CD4-positive, alpha-beta T cell treated with Interleukin-17A for 1 hour (primary cell): ENCODE results near the gene LIPM.
"Not testable (repeated sequence)": the region's sequence is repeated elsewhere in the genome, so short reads cannot be mapped to it uniquely, and the experiment has no call there.

ENCODE experiments used
- DNase-seq: peaks from one replicate; pipeline ENCODE4 v3.0.0-alpha.2; 2020

LIPM gene

DNA sequence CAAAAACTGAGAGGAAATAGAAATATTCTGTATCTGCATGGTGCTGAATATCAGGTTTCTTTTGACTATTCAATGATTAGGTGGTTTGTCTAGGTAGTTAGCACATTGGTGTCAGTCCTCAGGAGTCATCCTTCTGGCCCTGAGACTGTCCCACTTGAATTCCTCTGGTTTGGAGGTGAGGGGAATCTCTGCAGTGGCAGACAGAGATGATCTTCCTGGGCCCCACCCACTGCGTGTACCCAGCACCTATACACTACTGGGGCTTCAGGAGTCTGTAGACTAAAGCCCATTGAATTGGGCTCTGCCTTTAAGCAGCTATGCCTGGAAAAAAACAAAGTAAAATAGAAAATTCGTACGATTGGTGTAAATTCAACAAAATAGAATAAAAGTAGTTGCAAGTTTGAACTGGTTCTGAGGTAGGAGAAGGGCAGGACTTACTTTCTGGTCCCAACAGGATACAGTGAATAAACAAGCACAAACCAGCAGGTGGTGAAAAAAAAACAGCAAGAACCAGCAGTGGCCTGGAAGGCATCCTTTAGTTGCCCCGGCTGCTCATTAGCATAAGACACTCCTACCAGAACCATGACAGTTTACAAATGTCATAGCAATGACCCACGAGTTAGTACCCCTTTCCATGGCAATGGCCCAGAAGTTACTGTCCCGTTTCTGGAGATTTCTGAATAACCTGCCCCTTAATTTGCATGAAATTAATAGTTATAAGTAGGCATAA, 1.7 kb downstream of the LIPM start:
- no peak for DNase-seq

DNA sequence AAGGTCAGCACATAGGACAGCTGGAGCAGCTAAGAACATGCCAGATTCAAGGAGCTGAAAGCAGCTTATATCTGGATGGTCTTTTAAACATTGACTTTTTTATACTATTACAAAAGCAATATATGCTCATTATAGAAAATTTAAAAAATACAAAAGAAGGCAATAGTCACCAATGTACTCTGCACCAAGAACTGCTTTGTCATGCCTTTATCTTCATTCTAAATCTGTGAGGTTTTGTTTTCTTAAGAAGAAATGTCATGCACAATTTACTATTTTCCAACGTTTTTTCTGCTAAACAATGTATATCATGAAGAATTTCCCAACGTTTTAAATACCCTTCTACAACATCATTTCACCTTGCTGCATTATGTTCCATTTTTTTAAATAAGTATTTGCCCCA, 2.8 kb downstream of the LIPM start:
- no peak for DNase-seq

DNA sequence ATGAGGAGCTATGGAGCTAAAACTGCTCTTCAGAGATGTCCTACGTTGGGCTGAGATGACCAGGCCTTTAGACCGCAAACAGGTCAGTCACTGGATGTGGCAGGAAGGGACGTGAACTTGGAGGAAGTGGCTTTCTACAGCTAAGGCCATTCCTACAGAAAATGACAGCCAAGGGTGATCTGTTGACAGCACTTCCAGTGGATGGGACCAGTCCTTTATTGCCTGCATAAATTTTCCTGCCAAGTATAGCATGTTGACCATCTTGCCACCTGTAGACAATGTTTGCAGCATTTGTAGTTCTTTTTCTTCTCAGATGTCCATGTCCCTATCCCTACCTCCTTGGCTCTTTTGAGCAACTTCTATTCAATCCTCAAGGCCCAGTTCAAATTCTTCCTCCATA, 3.4 kb downstream of the LIPM start:
- no peak for DNase-seq

DNA sequence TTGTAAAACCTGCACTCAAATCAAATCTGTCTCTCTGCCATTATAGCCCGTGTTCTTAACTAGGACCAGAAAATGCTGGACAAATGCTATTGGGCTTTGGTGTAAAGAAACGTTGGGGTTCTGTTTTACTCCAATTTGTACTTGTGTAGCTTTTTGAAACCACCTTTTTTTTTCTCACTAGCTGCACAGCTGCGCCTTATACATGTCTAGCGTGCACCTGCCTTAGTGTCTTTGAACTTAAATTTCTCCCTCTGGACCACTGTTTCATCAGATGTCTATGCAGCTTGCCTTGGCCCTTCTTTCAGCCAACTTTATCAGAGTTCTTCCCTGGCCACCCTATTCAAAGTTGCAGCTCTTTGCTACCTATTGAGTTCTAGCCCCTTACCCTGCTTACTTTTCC, 7.1 kb downstream of the LIPM start:
- no peak for DNase-seq

DNA sequence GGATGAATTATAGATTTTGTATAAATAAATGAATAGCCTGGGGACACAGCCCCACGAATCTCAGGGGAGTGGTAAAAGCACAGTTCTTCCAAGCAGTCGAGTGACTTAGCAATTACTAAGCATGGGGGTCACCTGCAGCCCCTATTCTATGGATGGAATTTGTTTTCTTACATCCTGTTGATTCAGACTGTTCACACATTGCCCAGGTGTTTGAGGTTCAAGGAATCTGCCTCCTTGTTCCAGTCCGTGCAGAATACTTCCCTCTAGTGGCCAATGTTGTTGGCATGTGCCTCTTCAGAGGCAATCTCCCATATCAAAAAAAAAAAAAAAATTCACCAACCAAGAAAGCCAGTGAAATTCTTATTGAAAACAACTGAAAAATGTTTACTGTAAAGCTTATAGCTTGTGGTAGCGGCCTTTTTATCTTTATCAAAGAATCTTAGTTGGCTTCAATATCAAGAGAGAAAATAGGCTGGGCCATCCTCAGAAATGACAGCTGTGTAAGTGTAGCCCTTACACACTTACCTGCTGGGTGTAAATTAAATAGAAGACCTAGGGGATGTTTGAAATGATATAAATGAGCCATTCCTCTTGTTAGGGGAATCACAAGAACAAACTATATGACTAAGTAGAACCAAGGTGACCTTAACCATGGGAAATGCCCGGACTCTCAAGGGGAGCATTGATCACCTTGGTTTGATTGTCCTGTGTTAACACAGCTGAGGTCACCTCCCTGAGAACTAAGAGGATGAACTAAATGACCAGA, 7.8 kb downstream of the LIPM start:
- peak; percentile 70 for DNase-seq

DNA sequence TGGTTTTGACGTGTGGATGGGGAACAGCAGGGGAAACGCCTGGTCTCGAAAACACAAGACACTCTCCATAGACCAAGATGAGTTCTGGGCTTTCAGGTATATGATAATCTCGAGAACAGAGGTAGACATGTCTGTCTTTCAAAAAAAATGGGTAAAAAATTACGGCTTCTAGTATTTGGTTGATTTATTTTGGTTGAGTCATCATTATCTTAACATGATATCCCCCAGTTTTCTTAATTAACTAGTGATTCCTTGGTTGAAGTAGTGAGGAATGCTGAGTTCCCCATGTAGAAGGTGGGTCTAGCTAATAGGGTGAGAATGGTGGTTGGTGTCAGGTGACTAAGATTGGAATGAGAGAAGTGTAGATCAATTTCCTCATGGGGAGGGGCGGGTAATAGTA, 10.7 kb downstream of the LIPM start:
- DNase-seq = no peak

DNA sequence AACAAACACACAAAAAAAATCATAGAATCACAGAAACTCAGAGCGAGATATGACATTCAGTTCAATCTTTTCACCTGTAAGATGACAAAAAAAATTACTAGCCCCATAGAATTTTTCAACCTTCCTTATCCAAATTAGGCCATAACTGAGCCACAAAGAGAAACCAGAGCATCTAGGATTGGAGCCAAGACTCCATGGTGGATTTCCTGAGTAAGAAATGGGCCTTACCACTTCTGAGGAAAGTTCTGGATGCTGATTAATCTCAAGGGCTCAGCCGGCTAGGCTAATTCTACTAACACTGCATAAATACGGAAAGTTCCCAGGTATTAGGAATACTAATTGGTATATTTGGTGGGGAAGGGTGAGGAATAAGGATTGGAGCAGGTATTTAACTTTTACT, 16.8 kb downstream of the LIPM start:
- no peak for DNase-seq

DNA sequence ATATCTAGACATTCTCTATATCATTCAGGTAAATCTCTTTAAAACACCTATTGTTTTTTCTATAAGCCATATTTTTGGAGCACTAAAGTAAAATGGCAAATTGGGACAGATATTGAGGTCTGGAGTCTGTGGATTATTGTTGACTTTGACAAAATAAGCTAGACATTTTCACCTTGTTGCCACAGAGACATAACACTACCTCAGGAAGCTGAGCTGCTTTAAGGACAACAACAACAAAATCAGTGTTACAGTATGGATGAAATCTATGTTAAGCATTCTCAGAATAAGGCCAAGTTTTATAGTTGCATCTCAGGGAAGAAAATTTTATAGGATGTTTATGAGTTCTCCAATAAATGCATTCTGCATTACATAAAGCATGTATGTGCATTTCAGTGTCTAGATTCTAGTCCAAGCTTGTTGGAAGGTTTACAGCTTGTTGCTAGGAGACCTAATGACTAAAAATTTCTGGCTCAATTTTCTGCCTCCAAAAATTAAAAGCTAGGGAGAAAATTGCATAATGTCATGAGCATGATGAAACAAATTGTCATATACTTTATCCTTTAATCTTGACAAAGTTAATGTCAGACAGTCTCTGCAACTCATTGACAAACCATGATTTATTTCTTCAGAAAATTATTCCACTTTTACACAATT, 18.3 kb downstream of the LIPM start:
- DNase-seq = peak; percentile 29

DNA sequence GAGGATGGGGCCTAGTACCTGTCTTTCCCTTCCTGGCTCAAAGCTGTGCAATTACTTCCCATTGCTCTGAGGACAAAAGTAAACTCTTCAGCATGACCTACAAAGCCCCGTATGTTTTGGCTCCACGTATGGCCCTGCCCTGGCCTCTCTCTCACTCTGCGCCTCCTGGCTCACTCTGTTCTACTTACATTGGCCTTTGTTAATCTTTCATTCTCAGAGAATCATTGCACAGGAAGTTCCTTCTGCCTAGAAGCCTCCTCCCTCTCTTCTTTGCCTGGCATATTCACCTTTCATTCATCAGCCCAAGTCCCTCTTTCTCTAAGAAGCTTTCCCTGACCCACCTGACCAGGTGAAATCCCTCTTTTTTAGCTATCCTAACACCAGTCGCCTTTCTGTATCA, 23.9 kb downstream of the LIPM start:
- DNase-seq = no peak

DNA sequence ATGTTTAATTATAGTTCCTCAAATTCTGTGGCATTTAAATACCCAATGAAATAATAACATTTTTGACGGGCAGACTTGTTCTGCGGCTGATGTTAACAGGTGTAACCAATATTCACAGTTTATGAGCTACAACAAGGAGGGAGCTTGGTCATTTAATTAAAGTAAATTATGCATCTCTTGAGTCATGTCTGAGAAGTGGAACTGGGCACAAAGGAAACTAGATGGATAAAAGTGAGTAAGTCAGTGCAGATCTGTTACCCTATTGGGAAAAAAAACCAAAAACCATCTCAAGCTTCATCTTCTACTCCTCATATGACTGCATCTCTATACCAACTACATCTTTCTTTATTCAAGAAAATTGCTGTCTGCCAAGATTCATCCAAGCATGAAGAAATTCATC, 25.1 kb downstream of the LIPM start:
- no peak for DNase-seq

DNA sequence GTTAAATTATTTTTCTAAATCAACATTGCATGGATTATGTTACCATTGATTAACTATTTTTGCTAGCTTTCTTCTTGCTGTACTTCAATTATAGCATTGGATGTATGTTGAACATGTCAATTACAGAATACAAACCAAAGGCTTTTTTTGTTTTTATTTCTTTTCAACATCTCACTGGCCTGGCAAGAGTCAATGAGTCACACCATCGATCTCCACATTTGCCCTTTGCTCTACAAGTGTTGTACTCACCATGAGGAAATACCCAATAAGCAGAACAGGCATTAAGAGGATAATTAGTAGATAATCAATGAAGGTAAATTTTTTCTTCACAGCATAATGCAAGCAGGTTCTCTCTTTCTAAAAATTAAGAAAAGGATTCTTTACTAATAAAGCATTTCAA, 25.8 kb downstream of the LIPM start:
- DNase-seq = no peak

DNA sequence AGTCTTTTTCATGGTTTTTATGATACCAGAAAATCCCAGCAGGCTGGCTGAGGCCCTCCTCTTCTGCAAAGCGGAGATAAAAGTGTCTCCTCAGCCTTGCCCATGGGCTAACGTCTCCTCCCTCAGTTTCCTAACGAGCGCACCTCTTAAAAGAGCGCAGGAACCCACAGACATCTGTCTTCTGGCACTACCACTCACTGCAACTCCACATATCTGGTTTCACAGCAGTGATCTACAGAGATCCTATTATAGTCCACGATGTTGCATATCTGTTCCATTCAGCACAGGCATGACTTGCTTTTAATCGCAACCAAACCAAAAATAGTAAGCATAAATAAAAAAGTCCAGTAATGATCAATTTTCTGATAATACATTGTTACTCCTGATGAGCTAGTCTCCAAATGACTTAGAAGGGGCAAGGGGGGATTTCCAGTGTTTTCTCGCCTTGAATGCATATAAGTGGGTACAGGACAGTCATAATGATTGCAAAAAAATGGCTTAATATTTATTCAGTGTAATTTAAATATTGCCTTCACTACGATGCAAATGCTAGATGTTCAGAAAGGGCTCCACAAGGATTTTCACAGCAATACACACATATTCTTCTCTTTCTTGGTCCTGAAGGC, 28.2 kb downstream of the LIPM start:
- peak; percentile 13 for DNase-seq

DNA sequence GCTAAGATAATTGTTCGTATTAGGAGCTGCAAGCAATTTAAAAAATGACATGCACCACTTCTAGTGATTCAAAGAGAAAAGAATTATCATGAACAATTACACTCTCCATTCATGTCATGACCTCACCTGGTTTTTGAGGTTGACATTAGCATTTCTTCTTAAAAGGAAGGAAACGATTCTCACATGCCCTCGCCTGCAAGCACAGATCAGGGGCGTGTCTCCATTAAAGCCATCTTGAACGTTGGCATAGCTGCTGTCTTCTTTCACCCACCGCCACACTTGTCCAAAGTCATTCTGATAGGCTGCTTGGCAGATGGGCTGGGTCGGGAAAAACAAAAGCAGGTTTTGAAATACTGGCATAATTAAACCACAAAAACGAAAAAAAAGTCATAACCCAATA, 29.2 kb downstream of the LIPM start:
- peak; percentile 73 for DNase-seq

DNA sequence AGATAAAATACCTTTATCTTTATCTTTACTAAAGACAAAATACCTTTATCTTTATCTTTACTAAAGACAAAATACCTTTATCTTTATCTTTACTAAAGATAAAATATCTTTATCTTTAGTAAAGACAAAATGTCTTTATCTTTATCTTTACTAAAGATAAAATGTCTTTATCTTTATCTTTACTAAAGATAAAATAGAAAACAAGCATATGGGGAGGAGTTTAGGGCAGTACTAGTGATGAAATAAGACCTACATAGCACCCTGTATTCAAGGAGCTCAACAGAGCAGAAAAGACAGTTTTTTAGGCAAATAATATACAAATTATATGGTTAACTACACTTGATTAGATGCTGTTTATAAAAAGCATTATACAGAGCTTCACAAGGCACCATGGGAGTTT, 29.8 kb downstream of the LIPM start:
- DNase-seq = no peak

DNA sequence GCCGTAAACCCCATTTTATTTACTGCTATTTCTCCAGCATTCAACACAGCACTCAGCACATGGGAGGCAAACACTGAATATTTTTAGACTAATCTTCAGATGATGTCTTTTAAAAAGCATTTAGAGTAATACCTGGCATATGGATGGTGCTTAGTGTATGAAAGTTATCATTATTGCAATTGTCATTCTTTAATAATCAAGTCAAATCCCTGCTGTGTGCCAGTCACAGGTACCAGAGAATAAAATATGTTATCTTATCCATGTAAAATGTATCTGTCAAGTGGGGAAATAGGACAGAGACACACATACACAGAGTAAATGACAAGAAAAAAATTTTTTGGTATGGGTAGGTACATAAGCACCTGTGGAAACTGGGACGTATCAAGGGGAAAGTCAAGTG, 30.6 kb downstream of the LIPM start:
- DNase-seq = no peak

DNA sequence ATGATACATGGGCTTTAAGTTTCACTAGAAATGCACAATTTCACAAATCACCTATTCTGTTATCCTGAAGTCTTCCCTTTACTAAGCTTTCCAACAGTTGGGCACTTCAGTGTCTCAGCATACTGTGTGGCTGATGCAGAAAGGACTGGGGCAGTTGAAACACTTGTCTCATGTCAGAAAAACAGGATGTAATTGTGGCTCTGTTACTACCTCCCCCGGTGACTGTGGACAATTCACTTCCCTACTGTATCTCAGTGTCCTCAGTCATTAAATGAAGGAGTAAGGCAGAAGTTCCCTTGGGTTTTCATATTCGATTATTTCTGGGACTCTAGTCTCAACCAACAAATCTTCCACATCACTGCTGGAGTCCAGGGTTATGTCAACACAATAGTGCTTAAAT, 31.2 kb downstream of the LIPM start:
- no peak for DNase-seq

DNA sequence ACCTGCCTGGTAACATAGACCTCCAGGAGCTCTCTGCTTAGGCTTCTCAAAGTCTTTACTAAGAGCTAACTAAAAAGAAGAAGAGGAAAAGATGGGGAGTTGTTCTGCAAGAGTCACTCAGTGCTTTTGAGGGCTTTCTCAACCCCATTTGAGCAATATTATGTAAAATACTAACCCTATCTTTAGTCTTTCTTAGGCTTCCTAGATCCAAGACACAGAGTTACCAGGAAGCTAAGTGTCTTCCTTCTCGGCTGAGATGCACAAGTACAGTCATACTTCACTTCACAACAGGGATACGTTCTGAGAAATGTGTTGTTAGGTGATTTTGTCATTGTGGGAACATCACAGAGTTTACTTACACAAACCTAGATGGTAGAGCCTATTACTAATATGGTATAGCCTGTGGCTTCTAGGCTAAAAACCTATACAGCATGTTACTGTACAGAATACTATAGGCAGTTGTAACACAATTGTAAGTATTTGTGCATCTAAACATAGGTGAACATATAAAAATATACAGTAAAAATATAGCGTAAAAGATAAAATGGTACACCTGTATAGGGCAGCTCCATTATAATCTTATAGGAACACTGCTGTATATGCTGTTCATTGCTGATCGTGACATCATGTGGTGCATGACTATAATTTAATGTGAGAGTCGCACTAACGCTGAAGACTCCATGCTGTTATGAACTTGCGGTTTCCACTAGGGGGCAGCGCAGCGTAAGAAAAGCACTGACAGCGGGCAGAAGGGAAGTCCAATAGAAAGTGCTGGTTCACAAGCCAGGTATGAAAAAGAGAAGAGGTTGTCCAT, 32.8 kb downstream of the LIPM start:
- peak; percentile 89 for DNase-seq

DNA sequence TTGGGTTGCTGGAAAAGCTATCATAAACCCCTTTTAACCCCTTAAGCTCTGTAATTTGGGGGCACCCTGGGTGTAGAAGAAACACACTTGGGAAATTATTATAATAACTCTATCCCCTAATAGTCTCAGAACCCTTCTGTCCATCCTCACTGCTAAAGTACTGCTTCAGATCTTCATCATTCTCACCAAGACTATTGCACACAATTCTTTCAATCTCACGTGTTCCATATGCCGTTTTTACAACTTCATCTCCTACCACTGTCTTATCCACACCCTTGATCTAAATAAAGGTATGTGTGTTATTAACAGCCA, 33.3 kb downstream of the LIPM start:
- no peak for DNase-seq

DNA sequence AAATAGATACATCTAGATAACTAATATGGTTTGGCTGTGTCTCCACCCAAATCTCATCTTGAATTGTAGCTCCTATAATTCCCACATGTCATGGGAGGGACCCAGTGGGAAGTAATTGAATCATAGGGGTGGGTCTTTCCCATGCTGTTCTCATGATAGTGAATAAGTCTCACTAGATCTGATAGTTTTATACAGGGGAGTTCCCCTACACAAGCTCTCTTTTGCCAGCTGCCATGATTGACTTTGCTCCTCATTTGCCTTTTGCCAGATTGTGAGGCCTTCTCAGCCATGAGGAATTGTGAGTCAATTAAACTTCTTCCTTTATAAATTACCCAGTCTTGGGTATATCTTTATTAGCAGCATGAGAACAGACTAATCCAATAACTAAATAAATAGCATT, 35.1 kb downstream of the LIPM start:
- not testable (repeated sequence) for DNase-seq

DNA sequence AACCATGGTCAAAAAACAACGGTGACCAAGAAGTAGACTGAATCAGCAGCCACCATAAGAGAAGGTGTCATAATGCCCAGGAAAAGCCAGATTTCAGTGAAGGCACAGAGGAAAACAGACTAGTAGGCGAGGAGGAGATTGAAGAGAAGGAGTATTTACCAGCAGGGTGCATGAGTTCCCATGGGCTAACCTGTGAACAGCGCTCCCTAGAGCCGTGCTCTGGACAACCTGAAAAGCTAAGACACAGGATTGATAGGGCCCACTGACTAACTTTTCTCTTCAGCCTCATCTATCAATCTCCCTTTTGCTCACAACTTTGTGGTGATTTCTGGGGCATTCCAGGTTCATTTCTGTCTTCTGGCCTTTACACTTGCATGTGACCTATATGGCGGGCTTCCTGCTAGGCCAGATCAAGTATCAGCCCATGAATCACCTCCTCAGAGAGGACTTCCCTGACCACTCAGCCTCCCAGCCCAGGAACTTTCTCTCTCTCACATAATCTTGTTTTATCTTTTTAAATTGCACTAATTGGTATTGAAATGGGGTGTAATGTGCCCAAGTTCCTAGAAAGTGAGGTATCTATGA, 36.3 kb downstream of the LIPM start:
- DNase-seq = no peak

DNA sequence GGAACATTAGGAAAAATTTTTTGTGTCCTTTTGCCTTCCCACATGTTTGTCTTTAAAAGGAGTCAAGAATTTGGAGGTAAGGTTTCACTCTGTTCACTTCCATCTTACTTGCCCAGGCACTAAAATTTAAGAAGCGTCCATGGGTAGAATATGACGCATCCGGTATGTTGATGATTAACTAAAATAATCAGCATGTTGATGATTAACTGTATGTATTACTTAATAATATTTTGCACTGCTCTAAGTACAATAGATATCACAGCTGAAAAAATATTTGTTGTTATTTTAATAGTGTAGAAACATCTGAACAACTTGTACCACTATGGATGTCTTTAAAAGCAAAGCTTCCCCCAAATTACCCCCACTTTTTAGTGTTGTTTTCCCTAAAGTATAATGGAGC, 37.6 kb downstream of the LIPM start:
- no peak for DNase-seq

DNA sequence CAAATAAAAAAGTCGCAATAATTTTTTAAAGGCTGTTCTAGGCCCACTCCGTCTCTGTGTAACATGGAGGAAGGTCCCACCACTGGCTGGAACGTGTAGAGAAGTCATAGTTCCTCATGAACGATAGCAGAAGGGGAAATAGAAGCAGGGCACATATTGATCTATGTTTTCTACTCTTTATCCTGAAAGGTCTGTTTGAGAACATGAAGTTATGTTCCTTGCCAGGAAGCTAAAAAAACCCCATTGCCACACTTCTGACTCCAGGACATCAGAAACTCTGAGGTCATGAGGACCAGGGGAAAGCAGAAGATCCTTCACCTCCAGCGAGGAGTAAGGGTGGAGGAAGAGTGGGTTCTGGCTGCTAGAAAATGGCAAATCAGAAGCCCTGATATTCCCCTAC, 38.4 kb downstream of the LIPM start:
- no peak for DNase-seq
